Measurements from ENCODE around the gene SRCIN1.
A peak's percentile ranks its signal among the peaks of the same experiment; 100 is the strongest.

SRCIN1 gene

DNA sequence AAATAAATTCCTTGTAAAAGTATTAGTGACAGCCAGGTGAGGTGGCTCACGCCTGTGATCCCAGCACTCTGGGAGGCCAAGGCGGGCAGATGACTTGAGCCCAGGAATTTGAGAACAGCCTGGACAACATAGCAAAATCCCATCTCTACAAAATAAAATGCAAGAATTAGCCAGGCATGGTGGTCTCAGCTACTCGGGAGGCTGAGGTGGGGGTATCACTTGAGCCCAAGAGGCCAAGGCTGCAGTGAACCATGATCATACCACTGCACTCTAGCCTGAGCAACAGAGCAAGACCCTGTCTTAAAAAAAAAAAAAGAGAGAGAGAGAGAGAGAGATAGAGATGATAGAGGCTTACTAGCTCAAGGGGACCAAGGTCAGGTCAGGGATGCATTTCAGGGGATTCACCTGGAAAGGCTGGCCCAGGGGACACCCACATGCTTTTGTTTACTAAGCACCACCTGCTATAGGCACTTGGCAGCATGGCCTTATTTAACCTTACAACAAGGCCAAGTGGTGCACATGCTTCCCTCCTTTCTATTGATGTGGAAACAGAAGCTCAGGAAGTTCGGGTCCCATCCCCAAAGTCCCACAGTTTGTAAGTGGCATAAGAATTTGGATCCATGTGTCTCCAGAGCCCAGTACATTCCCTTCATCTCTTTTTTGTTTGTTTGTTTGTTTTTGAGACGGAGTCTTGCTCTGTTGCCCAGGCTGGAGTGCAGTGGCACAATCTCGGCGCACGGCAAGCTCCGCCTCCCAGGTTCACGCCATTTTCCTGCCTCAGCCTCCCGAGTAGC is 12.4 kb upstream of the SRCIN1 start:
- DNase-seq (ENCODE audit: low read depth in 1 of 2, low spot score in 1 of 2) = no peak

DNA sequence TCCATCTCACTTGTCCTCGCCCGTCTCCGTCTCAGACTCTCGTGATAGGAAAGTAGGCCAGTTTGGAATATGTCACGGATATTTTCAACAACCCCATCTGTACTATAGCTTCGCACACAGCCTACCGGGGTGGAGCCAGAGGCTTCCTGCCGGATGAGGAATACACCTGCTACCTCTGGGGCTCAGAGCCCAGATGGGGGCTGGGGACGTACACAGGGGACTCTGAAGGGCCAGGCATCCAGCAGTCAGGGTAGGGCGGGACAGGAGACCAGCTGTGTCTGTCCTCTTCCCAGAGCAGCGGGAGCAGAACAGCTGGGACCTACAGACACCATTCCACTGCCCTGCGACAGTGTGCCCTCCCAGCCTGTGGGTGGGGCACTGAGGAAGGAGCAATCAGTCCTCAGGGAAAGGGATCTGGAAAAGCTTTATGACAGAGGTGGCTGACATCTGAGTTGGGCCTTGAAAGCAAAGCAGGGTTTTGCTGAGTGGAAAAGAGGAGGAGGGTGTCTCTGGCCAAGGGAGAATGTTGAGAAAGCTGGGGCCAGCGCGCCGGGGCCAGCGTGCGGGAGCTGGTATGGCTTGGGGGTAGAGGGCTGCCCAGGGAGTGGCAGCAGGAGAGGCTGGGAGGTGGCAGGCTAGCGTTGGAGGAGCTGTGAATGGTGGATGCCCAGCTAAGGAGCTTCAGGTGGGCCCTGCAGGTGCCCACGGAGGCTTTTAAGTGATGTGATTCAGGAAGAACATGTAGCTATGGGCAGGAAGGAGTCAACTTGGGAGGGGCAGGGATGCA is 11.5 kb upstream of the SRCIN1 start:
- DNase-seq (ENCODE audit: low read depth in 1 of 2, low spot score in 1 of 2) = no peak

DNA sequence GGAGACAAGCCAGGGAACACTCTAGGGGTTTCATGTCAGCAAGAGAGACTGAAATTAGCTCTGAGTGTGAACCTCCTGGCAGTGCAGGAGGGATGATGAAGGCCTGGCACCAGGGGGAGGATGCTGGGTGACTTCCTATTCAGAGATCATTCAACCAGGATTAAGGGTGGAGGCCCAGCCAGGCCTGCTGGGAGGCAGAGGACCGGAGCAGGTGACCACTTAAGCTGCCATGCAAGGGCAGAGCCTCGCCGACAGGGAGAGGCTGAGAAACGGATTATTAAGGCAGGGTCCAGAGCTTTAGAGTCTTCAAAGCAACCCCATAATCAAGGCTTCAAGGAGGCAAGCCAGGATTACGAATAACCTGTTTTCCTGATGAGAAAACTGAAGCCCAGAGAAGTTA is 10.6 kb upstream of the SRCIN1 start:
- no peak for DNase-seq (ENCODE audit: low read depth in 1 of 2, low spot score in 1 of 2)

GRCh38 chr17:38613981-38614779 is 8.4 kb upstream of the SRCIN1 start:
- DNase-seq (ENCODE audit: low read depth in 1 of 2, low spot score in 1 of 2) = no peak

DNA sequence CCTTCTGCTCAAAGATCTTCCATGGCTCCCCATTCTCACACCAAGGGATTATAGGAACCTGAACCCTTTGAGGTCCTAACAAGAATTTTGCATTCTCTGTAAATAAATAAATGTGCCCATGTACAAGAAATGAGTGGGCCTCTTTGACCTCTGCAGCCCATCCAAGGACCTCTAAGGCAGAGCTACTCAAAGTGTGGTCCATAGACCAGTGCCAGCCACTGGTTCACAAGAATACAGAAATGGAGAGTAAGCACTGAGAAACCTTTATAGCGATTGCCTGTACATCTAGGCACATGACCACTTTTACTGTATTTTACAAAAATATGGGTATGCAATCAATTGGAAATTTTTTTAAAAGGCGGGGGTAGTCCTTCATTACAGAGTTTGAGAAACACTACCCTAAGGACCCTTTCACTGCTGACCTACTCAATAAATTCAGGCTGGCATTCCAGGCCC is 7.8 kb upstream of the SRCIN1 start:
- DNase-seq (ENCODE audit: low read depth in 1 of 2, low spot score in 1 of 2) = no peak

DNA sequence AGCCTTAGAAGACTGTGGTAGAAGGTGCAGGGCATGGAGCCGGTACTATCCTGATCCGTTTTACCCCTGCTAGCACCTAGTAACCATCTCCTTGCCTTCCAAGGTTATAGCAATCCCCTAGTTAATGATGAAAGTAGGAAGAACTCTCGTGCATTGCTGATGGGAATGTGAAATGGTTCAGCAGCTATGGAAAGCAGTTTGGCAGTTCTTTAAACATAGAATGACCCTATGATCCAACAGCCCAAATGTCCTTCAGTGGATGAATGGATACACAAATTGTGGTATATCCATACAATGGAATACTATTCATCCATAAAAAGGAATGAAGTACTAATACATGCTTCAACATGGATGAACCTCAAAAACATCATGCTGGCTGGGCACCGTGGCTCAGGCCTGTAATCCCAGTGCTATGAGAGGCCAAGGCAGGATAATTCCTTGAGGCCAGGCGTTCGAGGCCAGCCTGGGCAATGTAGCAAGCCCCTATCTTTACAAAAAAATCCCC is 6.2 kb upstream of the SRCIN1 start:
- DNase-seq (ENCODE audit: low read depth in 1 of 2, low spot score in 1 of 2) = no peak

GRCh38 chr17:38611070-38611786 is 5.5 kb upstream of the SRCIN1 start:
- no peak for DNase-seq (ENCODE audit: low read depth in 1 of 2, low spot score in 1 of 2)

GRCh38 chr17:38609280-38610031 is 3.7 kb upstream of the SRCIN1 start:
- DNase-seq (ENCODE audit: low read depth in 1 of 2, low spot score in 1 of 2) = no peak

- DNase-seq (ENCODE audit: low read depth in 1 of 2, low spot score in 1 of 2) = no peak
These were observed 2.9 kb upstream of the SRCIN1 start for GRCh38 chr17:38608648-38609047.

GRCh38 chr17:38606646-38607611 is 1.2 kb upstream of the SRCIN1 start:
- DNase-seq (ENCODE audit: low read depth in 1 of 2, low spot score in 1 of 2) = no peak

- DNase-seq (ENCODE audit: low read depth in 1 of 2, low spot score in 1 of 2) = no peak
These were observed 326 bp downstream of the SRCIN1 start for GRCh38 chr17:38605411-38605840.

DNA sequence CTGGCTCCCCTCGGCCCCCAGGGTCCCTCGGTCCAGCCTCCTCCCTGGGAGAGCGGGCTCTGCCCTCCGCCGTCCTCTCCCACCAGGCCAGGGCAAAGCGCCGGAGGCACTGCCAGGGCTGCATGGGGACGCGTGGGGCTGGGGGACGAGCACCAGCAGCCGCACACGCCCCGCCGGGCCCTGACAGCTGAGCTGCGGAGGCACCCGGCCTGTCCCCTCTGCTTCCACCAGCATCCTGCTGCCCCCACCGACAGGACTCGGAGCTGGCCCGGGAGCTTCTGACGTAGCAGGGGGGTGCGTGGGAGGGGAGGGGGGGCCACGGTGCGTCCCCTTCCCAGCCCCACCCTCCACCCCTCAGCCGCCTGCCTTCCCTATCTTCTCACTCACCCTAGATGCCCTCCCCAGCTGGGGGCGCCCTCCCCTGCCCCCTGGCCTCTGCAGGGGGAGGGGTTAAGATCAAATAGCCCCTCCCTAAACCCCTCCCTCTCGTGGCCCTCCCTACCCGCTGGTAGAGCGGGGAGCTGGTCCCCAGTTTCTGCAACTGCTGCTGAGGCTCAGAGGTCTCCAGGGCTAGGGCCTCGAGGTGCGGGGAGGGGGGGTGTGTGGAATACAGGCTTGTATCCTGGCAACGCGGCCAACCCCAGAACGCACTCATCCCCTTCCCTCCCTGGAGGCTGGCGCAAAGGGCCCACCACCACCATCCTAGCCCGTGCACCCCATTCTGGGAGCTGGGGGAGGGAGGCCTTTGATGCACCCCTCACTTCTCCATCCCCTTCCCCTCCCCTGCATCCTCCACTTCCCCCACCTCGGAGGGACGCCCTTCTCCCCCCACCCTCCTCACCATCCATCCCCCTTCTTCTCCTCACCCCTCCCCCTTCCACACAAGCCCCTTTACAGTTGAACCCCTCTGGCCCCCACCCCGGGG is 1.0 kb downstream of the SRCIN1 start:
- DNase-seq (ENCODE audit: low read depth in 1 of 2, low spot score in 1 of 2) = peak in 1 of 2 donors; percentile 17

- DNase-seq (ENCODE audit: low read depth in 1 of 2, low spot score in 1 of 2) = no peak
These were observed 1.8 kb downstream of the SRCIN1 start for GRCh38 chr17:38603786-38604478.

- no peak for DNase-seq (ENCODE audit: low read depth in 1 of 2, low spot score in 1 of 2)
These were observed 2.6 kb downstream of the SRCIN1 start for GRCh38 chr17:38602956-38603785.

DNA sequence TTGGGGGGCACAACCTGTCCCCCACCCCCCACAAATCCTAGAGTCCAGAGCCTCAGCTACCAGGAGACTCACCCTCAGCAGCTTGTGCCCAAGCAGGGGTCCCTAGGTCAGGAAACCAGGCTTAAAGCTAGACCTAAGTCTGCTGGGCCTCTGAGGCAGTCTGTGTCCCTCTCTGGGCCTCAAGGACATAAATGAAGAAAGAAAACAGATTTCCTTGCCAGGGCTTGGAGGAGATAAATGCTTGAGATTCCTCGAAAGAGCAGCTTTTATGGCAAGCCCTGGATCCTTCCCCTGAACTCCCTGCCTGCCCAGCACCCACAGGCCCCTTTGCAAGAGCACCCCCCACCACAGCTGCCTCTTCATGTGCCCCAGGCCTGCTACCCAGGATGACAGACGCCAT is 3.3 kb downstream of the SRCIN1 start:
- no peak for DNase-seq (ENCODE audit: low read depth in 1 of 2, low spot score in 1 of 2)

Data from stimulated activated CD4-positive, alpha-beta T cell treated with anti-CD3 and anti-CD28 coated beads, Interleukin-15, amount 100 ng/mL, for 1 hour (primary cell).